Endothelial cell of umbilical vein (primary cell): ENCODE measurements around the gene FGF9.

ENCODE experiments used
- CTCF ChIP-seq, 2 donors: IDR thresholded peaks; 1 replicate in 1 of 2; 2 replicates in 1 of 2; pipeline ENCODE4 v1.5.1; 2011; ENCODE audit warnings: low read length in 2 of 2, mild to moderate bottlenecking in 2 of 2, moderate library complexity in 2 of 2, control low read depth in 1 of 2, inconsistent platforms in 1 of 2, low read depth in 1 of 2; ENCODE audit not compliant: insufficient read depth in 1 of 2; ENCODE audit errors: extremely low read depth in 1 of 2
- EZH2 ChIP-seq: IDR thresholded peaks from 2 replicates; pipeline ENCODE4 v1.6.1; 2012; ENCODE audit warnings: borderline replicate concordance, low read depth, mild to moderate bottlenecking, moderate library complexity, low read length, inconsistent platforms; ENCODE audit not compliant: severe bottlenecking
- JUN ChIP-seq: IDR thresholded peaks from 2 replicates; pipeline ENCODE4 v1.6.1; 2011; ENCODE audit warnings: borderline replicate concordance, low read depth; ENCODE audit not compliant: insufficient read length, insufficient read depth
- MAX ChIP-seq: IDR thresholded peaks from 2 replicates; pipeline ENCODE4 v1.6.1; 2011; ENCODE audit not compliant: insufficient read depth, insufficient read length
- POLR2AphosphoS5 ChIP-seq: IDR thresholded peaks from 2 replicates; pipeline ENCODE4 v1.6.1; 2012; ENCODE audit warnings: low read depth, mild to moderate bottlenecking, control low read depth, low read length, moderate library complexity; ENCODE audit not compliant: insufficient read depth

DNA sequence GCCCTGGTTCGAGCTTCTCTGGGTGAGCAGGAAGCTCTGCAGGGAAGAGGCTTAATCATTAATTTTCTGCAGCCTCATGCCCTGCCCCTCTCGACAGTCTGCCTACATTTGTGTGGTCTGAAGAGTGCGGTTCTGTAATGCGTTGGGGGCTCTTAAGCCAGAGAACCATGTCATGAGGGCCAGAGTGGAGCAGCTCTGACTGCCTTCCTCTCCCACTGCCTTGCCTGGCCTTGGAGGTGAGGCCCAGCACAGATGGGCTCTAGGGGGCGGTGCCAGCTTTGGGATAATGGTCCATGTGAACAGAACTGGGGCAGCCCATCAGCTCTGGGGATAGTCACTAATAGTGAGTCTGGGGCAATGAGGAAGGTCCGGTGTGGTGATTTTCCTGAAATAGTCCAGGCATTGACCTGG lies 5.7 kb downstream of the FGF9 start:
- TF ChIP-seq CTCF (IDR thresholded peaks at IDR 0.05; ENCODE audit: extremely low read depth in 1 of 2, insufficient read depth in 1 of 2, low read depth in 1 of 2, low read length in 2 of 2) = no peak
- TF ChIP-seq EZH2 = no peak
- no peak for TF ChIP-seq POLR2AphosphoS5
- TF ChIP-seq MAX = no peak
- TF ChIP-seq JUN = no peak
